K562 (cell line): ENCODE measurements around the gene SAMD13. TPM values are rescaled to one million over a fixed set of nuclear protein-coding genes. Genes with fewer than 3 reads are reported as not detected.

Experiments used
- ATAC-seq: fragments of 200-7000 bp; cut with Tn5 transposase; 3 replicates; pipeline ENCODE4 v1.9.1; 2020; ENCODE audit warnings: moderate library complexity
- BruUV-seq: library from RNA; stranded (reverse); fragments of 400-500 nt; replicated peaks from 2 replicates; lab custom pipeline; 2021; lab: Mats Ljungman, UMichigan
- CTCF ChIA-PET: fragments of 300-600 bp; formaldehyde crosslinking; extraction: SDS; loops from one replicate; lab custom pipeline; 2021; ENCODE audit warnings: low intra/inter-chr PET ratio; lab: Yijun Ruan, JAX
- POLR2A ChIA-PET: fragments of 300-600, 350-650 bp; sonication (Branson Sonifier 250); formaldehyde crosslinking; extraction: SDS; loops from one replicate; lab custom pipeline; 2021; ENCODE audit warnings: antibody characterized with exemption, inconsistent platforms; lab: Yijun Ruan, JAX
- DNase-seq, 4 experiments: peaks; one replicate each; pipeline versions ENCODE4 v3.0.0 to v3.0.0-alpha.2; 2011 to 2018; ENCODE audit warnings: low spot score in 3 of 4, mixed read lengths in 3 of 4; ENCODE audit errors: extremely low read depth in 1 of 4
- FAIRE-seq: peaks from 2 replicates; lab custom pipeline; 2011; peaks lifted over from hg19 to GRCh38; lab: Jason Lieb, UNC
- H2AFZ ChIP-seq: 2 replicates; pipeline ENCODE4 v1.6.0; 2011; ENCODE audit warnings: low read depth, low read length, control low read depth, inconsistent platforms
- H3K27ac ChIP-seq: fragments of 200-600 bp; 3 replicates; pipeline ENCODE4 v1.8.0; 2011; ENCODE audit warnings: low read depth, mild to moderate bottlenecking, control low read depth, inconsistent platforms, low read length, moderate library complexity, mixed read lengths; ENCODE audit errors: extremely low read depth
- H3K27me3 ChIP-seq, 2 experiments: fragments of 300-600 bp in 1 of 2; 2 replicates in 1 of 2; 3 replicates in 1 of 2; pipeline versions ENCODE4 v1.6.0 to v1.8.0; 2011; ENCODE audit warnings: inconsistent platforms in 2 of 2, low read length in 2 of 2, mild to moderate bottlenecking in 1 of 2, mixed read lengths in 1 of 2, moderate library complexity in 1 of 2; ENCODE audit not compliant: control insufficient read depth in 2 of 2, insufficient read depth in 2 of 2
- H3K36me3 ChIP-seq: fragments of 300-600 bp; 3 replicates; pipeline ENCODE4 v1.8.0; 2011; ENCODE audit warnings: mild to moderate bottlenecking, low read length, inconsistent platforms; ENCODE audit not compliant: control insufficient read depth, insufficient read depth
- H3K4me1 ChIP-seq, 2 experiments: fragments of 200-600 bp in 1 of 2; replicated peaks in 1 of 2; 2 replicates in 1 of 2; 3 replicates in 1 of 2; pipeline versions ENCODE4 v1.5.1 to v1.8.0; 2011; ENCODE audit warnings: inconsistent platforms in 2 of 2, low read length in 2 of 2, mild to moderate bottlenecking in 1 of 2, mixed read lengths in 1 of 2, moderate library complexity in 1 of 2; ENCODE audit not compliant: control insufficient read depth in 2 of 2, insufficient read depth in 2 of 2
- H3K4me2 ChIP-seq: 2 replicates; pipeline ENCODE4 v1.6.1; 2011; ENCODE audit warnings: low read length, control low read depth, inconsistent platforms, mixed read lengths; ENCODE audit not compliant: insufficient read depth
- H3K4me3 ChIP-seq: fragments of 200-600 bp; sonication (generic), shearing (Covaris generic); 2 replicates; pipeline ENCODE4 v1.5.1; 2016; ENCODE audit warnings: control low read depth, inconsistent platforms
- H3K79me2 ChIP-seq: fragments of 200-600 bp; 3 replicates; pipeline ENCODE4 v1.8.0; 2011; ENCODE audit warnings: low read length, inconsistent platforms; ENCODE audit not compliant: control insufficient read depth, insufficient read depth
- H3K9ac ChIP-seq, 2 experiments: 2 replicates each; pipeline versions ENCODE4 v1.6.0 to v1.6.1; 2011; ENCODE audit warnings: low read depth in 2 of 2, low read length in 2 of 2, control low read depth in 1 of 2, inconsistent platforms in 1 of 2, mild to moderate bottlenecking in 1 of 2, mixed read lengths in 1 of 2; ENCODE audit not compliant: insufficient read depth in 1 of 2
- H3K9me1 ChIP-seq: one replicate; pipeline ENCODE4 v1.6.0; 2011; ENCODE audit warnings: inconsistent platforms, mild to moderate bottlenecking, low read length, moderate library complexity; ENCODE audit not compliant: control insufficient read depth, insufficient read depth
- H3K9me3 ChIP-seq: replicated peaks from 2 replicates; pipeline ENCODE4 v1.5.1; 2011; ENCODE audit warnings: low read depth, low read length, inconsistent platforms; ENCODE audit not compliant: control insufficient read depth, insufficient read depth
- H4K20me1 ChIP-seq: replicated peaks from 2 replicates; pipeline ENCODE4 v1.6.1; 2011; ENCODE audit warnings: low read length, inconsistent platforms, mixed read lengths; ENCODE audit not compliant: control insufficient read depth, insufficient read depth
- MEF2D ChIP-seq: conservative IDR thresholded peaks from 2 replicates; pipeline ENCODE4 v1.6.1; 2016; ENCODE audit warnings: low read depth, missing genetic modification characterization, missing compliant biosample characterization
- ZNF699 ChIP-seq: fragments of 250-450 bp; sonication (Bioruptor Pico); IDR thresholded peaks from 2 replicates; pipeline ENCODE4 v1.8.0; 2021; ENCODE audit warnings: mild to moderate bottlenecking, moderate library complexity; ENCODE audit not compliant: insufficient replicate concordance
- WGBS: fragments of 100-300 bp; shearing (Covaris generic); methylation state at CpG from one replicate; pipeline ENCODE4 v1.1.6; 2016; ENCODE audit warnings: low coverage, mixed read lengths; ENCODE audit not compliant: insufficient coverage; ENCODE audit errors: missing lambda C conversion rate; 5-methylcytosine and 5-hydroxymethylcytosine counted together
- in situ Hi-C: fragments of 300-500 bp; cut with MboI; formaldehyde crosslinking; loops from 4 replicates; pipeline ENCODE4 v1.15.0; 2018; ENCODE audit warnings: inconsistent platforms, mixed read lengths
- intact Hi-C: fragments of 100-400 bp; cut with micrococcal nuclease; formaldehyde crosslinking; loops from 2 replicates; pipeline ENCODE4 v1.14.2; 2022
- polyA plus RNA-seq, 8 experiments: library from polyadenylated mRNA; depleted of rRNA in 4 of 8; stranded (reverse) in 5 of 8; unstranded in 3 of 8; fragments of >200 nt; fragmentation: Nextera tagmentation in 2 of 8; fragmentation: Illumina TruSeq in 1 of 8; extraction: Ambion mirVana in 2 of 8; extraction: Trizol in 1 of 8; gene quantifications; 2 replicates each; pipeline versions ENCODE4 v1.2.1 to v1.2.3, GENCODE V29; 2011 to 2014; ENCODE audit warnings: inconsistent platforms in 1 of 8, missing spikeins in 1 of 8
- total RNA-seq, 7 experiments: library from RNA; depleted of rRNA in 6 of 7; stranded (reverse); fragments of >200 nt in 6 of 7; fragmentation: Illumina TruSeq in 2 of 7; extraction: Trizol in 2 of 7; gene quantifications; 2 replicates each; pipeline versions ENCODE4 v1.2.1 to v1.2.3, GENCODE V29; 2011 to 2021; ENCODE audit warnings: low replicate concordance in 1 of 7
- TF ChIP-seq, protein P1 (sequence below): fragments of 450-650 bp; IDR thresholded peaks from 2 replicates; pipeline ENCODE4 v1.7.1; 2018; ENCODE audit warnings: mild to moderate bottlenecking, low read depth; ENCODE audit not compliant: partially characterized antibody

Gene SAMD13
- total and polyA plus RNA-seq, 9 of the 15 experiments (the other 6 are each of a cell fraction or from before 2014, with no cell fraction given): 0.78 to 2.7 (median 1.00) TPM

DNA sequence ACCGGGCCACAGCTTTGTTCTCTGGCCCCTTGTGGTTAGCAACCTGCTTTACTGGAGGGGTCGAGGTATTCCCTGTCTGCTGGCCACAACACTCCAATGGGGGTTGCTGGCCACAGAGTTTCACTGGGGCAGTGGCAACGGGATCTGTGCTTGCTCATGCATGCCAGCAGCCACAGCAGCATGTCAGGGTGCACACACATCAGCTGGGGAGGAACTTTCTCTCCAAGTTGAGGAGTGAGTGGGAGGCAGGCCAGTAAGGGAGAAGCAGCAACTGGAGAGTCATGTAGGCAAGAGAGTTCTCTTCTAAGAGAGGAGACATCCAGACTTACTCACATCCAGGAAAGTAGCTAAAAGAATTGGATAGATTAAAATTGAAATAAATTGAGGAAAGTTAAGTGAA is 38.0 kb downstream of the SAMD13 start (continued):
- TF ChIP-seq, protein P1, sequence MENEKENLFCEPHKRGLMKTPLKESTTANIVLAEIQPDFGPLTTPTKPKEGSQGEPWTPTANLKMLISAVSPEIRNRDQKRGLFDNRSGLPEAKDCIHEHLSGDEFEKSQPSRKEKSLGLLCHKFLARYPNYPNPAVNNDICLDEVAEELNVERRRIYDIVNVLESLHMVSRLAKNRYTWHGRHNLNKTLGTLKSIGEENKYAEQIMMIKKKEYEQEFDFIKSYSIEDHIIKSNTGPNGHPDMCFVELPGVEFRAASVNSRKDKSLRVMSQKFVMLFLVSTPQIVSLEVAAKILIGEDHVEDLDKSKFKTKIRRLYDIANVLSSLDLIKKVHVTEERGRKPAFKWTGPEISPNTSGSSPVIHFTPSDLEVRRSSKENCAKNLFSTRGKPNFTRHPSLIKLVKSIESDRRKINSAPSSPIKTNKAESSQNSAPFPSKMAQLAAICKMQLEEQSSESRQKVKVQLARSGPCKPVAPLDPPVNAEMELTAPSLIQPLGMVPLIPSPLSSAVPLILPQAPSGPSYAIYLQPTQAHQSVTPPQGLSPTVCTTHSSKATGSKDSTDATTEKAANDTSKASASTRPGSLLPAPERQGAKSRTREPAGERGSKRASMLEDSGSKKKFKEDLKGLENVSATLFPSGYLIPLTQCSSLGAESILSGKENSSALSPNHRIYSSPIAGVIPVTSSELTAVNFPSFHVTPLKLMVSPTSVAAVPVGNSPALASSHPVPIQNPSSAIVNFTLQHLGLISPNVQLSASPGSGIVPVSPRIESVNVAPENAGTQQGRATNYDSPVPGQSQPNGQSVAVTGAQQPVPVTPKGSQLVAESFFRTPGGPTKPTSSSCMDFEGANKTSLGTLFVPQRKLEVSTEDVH: no peak

DNA sequence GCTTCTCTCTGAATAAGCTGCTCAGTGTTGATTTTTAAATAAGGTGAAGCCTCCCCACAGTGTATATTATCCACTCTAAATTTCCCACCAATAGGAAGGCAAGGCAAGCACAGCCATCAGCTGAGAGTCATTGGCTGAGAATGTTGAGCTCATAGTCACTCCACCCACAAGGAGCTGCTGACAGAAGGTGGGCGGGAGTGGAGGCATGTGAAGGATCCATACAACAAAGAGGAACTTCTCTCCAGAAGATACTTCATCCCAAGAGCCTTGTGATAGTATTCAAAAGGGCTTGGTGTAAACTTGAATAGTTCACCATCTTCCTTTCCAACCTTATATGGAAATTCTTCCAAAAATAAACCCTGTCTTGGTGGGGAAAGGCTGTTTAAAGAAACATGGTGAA is 42.8 kb downstream of the SAMD13 start:
- no peaks in the 10 kb centered on the region for H3K9me1 ChIP-seq
- ChIA-PET POLR2A (no interaction called here), CTCF (no interaction called here)
- no peak overlapping the region for H3K4me3 ChIP-seq
- H3K9me3 ChIP-seq: no peaks in the 10 kb centered on the region
- H3K4me2 ChIP-seq: no peak overlapping the region
- peak; percentile 58 for FAIRE-seq
- no peaks in the 10 kb centered on the region; a peak in 2 of 5 replicates for H3K4me1 ChIP-seq
- H2AFZ ChIP-seq: no peak overlapping the region; the same call in 1 of the 2 replicates
- in situ Hi-C loops (no loop called here), intact Hi-C loops (no loop called here)
- H3K27ac ChIP-seq: no peak overlapping the region
- peak in 2 of 4 experiments; percentile 22 to 30 for DNase-seq
- no peaks in the 10 kb centered on the region for H3K36me3 ChIP-seq
- H4K20me1 ChIP-seq: no peaks in the 10 kb centered on the region
- ATAC-seq: peak; percentile 75
- H3K79me2 ChIP-seq: no peaks in the 10 kb centered on the region
- no TSS peak for BruUV-seq
- 18% methylated on average over 1 of the region's 1 CpG for WGBS
- H3K9ac ChIP-seq: no peak overlapping the region
- peaks cover 0 to 4% of the 10 kb centered on the region in 2 experiments; a peak in 2 of 5 replicates for H3K27me3 ChIP-seq
- TF ChIP-seq ZNF699 (no peak), MEF2D (tag) (no peak)
- TF ChIP-seq, all 486 proteins: peak for 0
